ENCODE measurements around the gene MIEF1.
"Not testable (repeated sequence)": the region's sequence is repeated elsewhere in the genome, so short reads cannot be mapped to it uniquely, and the experiment has no call there.

The MIEF1 gene

DNA sequence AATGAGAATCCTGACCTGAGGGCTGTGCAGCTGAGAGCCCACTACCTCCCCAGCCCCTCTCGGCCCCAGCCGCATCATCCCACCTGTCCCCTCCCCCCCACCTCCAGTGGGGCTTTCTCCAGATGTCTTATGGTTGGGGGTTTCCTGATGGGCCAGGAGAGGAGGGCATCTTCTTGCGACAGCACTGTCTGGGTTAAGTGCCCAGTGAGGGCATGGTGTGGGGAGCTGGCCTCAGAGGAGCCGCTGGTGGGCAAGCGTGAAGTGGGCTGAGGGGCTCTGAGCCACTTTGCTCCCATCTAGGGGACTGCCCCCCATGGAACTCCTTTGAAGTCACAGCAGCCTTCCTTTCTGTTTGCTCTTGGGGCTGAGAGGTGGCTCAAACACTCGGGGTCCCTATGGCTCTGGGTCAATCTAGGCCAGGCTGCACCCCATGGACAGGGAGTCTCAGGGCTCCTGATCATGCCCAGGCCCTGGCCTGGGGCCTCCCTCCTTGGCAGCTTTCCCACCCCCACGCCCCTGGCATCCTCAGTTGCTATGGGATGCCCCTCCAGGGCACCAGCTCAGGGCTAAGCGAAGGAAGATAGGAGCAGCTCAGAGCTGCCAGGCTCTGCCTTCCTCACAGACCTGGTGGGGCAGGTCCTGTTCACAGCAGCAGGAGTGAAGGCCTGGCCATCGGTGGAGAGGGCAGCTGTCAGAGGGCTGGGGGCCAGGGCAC is 11.0 kb upstream of the MIEF1 start:
- no peak for DNase-seq

DNA sequence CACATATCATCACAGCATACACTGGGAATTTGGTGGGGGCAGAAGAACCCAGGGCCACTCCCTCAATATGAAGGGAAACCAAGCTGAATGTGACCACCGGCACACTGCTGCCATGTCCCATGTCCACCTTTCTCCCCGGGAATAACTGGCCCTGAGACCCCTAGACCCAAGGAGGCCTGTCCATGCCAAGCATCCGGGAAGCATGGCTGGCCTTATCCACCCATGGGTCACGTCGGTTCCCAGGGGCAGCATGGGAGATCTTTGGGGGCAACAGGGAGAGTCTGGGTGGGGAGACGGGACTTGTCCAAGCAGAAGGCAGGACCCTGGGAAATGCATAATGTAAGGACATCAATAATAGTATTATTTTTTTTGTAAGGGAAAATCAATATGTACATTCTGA is 10.4 kb upstream of the MIEF1 start:
- DNase-seq = no peak

DNA sequence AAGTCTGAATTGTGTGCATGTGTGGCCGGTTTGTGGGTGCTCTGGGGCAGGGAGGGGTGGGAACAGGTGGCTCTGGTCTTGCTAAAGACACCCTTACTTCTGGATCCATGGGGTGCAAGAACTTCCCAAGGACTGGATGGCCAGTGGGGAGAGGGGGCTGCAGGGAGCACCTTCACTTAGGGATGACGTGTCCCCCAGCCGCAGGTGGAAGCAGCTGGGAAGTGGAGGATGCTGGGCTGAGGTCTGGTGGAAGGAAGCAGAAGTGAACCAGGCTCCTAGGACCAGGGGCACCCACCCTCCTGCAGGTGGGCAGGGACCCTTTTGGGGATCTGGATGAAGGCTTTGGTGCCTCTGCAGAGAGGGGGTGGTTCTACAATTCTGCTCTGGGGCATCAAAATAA is 9.9 kb upstream of the MIEF1 start:
- DNase-seq = no peak

DNA sequence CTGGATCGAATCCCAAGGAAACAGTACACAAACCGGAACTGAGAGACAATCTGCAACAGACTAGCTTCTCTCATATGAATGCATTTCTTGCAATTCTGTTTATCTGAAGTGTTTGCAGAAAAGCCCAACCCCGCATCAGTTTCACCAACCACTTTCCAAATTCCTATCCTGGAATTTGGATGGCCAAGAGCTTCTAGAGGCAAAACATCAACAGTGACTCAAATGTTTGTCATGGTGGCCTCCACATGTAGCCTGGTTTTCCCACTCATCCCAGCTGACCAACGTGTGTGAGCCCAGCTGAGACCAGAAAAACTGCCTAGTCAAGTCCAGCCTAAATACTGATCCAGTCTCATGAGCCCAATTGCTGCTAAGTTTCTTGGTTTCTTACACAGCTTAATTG is 8.3 kb upstream of the MIEF1 start:
- no peak for DNase-seq

DNA sequence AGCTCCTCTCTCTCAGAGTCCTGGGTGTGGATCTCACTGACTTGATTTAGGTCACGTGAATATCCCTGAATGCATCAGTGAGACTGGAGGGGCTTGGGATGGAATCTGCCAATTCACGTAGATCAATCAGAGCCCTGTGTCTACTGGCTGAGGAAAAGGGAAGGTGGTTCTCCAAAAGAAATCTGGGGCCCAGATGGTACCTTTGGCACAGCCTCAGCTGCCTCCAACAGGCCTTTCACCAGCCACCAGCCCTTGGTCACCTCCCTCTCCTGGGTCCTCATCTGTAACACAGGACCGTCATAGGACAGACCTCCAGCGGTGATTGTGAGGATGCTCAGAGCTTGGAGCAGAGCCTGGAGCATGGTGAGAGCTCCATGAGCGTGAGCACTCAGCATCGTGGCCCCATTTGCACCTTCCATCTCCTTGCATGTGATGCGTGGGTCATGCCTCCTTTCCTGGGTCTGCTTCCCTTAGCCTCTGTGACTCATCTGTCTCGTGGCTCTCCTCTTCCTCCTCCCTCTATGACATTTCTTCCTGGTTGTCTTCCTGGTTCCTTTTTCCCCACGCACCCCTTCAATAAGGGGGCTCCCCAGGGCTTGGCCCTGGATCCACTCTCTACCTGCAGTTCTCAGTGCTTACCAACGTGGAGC is 7.5 kb upstream of the MIEF1 start:
- DNase-seq = no peak

DNA sequence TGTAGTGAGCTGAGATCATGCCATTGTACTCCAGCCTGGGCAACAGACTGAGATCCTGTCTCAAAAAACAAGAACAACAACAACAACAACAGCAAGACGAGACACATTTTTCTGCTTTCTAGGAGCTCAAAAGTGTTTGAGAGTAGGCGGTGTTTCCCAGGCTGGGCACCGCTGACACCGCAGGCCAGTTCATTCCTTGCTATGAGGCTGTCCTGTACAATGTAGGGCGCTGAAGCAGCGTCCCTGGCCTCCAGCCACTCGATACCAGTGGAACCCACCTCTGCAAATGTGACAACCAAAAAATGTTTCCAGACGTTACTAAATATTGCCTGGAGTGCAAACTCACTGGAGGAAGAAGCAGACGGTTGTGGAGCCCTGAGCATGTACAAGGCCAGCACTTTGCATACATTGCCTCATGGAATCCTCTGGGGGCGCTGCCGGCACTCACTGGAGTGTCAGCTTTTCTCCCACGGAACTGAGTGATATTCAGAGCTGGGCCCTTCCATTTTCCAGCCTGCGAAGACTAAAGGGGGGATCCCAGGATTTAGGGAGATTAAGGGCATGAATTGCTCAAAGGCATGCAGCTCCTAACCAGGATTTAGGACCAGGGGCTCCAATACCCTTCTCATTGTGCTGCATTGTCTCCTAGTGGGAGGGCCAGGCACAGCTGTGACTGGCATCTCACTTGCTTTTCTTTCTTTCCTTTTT is 5.8 kb upstream of the MIEF1 start:
- DNase-seq = peak; percentile 88

DNA sequence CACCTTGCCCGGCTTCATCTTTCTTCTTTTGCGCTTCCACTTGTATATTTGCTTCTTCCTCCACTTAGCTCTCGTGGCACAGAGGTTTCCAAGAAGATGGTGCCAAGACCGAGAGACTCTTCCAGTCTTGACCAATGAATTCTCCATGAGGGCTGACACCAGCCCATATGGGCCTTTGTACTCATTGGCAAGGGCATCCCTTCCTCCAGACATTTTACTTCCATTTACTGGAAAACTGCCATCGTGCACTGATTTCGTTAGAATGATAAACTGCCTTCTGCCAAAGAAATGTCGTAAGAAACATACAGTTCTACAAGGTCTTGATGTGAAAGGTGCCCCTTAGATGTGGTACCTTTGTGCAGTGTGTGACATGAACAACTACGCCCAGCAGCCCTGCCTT is 4.7 kb upstream of the MIEF1 start:
- DNase-seq = no peak

DNA sequence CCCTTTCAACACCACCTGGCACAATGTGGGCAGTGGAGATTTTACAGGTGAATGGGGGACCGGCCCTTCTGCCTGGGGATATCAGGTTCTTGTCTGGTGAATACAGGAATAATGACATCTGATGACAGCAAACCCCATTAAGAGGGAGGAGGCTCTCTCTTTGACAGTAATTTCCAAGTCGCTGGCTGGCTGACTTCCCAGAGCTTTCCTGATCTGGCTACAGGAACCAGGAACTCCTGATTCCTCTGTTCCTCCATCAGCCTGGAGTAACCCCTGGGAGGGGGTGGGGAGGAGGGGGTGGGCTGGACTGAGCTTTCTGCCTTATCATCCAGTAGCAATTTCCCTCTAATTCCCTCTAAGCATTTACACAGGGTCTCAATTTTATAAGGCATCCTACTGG is 3.7 kb upstream of the MIEF1 start:
- DNase-seq = no peak

DNA sequence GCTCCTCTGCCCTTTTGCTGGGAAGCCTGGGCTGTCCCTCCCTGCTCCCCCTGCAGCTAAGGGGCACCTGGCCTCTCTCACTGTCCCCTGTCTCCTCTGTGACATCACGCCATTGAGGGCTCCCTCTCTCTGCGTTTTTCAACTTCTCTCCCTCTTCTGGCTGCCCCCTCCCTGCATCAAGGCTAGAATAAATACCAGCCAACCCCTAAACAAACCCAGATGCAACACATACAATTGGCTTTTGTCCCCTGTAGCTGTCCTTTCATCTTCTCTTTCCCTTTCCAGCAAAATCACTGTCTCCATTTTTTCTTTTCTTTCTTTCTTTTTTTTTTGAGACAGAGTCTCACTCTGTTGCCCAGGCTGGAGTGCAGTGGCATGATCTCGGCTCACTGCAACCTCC is 3.3 kb upstream of the MIEF1 start:
- no peak for DNase-seq

DNA sequence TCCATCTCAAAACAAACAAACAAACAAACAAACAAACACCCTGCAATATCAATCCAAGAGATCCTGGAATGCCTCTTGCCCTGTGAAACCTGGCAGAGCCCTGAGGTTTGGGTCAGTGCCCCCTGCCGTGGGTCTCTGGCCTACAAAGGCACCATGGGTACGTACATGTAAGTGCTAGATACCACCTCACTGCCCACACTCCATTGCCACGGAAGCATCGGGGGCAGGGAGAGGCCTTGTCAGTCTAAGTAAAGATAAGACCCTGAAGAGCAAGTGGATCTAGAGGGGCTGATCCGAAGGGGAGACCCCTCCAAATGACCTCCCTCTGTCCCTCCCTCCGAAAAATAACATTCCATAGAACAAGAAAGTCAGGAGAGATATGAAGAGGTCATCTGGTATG is 2.0 kb upstream of the MIEF1 start:
- DNase-seq = no peak

DNA sequence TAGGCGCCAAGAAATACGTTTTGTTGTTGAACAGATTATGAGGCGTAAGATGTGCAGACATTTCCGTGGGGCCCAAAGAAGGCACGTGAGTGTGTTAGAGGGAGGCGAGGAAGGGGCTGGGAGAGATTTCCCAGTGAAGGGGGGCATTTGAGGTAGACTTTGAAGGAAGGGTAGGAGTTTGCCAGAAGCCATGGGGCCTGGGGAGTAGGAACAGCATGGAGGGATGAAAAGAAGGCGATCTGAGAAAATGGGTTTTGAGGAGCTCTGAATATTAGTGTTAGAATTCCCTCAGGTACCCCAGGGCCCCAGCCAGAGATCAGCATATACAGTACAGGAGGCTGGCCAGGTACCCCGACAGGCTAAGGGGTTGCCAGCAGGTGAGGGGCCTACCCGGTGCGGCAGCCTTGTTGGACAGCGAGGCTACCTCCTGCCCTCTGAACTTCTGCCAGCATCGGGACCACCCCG is 414 bp upstream of the MIEF1 start:
- DNase-seq = peak; percentile 36

DNA sequence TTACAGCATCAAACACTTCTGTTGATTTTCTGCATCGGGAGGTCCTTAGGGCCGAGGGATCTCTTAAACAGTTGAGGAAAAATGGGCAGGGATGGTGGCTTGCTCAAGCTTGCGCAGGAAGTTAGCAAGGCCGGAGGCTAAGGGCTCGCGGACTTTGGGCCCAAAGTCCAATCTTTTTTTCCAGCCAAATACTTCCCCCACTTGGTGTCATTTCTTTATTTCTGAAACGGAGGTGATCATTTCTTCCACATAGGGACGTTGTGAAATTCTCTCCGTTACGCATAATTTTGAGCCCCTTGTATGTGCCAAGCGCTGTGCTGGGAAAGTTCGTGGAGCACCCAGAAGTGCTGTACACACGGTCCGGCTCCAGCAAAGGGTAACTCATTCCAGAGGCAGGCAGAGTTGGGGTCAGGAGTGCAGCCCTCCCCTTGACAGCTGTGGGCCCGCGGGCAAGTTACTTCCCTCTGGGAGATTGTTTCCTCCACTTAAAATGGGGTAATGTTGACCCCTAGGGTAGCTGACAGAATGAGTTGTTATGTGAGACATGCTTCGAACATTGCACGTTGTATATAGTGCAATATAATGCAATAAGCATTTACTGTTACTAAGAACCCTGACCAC is 809 bp downstream of the MIEF1 start:
- DNase-seq = no peak

DNA sequence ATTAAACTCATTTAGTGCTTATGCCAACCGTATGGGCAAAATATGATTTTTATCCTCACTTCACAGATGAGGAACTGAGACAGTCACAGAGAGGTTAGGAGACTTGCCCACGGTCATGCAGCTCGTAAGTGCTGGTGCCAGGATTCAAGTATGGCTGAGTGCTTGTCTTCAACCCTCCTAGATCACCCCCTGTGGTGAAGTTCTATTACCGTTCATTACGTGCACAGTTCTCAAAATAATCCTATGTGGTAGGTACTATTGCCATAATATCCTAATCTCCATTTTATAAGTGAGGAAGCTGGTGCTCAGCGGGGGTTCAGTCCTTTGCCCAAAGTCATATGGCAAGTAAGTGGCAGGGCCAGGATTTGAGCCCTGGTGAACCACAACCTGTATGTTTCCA is 1.5 kb downstream of the MIEF1 start:
- no peak for DNase-seq

DNA sequence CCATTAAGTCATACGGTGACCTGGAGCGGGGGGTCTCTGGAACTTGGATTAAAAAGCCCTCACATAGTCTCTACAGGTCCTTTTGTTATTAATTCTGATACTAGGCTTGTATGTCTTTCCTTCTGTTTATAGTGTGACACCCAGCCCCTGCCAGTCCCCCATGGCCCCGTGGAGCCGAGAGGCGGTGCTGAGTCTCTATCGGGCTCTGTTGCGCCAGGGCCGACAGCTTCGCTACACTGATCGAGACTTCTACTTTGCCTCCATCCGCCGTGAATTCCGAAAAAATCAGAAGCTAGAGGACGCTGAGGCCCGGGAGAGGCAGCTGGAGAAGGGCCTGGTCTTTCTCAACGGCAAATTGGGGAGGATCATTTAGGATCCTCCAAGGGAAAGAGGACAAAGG is 2.0 kb downstream of the MIEF1 start:
- DNase-seq = no peak

DNA sequence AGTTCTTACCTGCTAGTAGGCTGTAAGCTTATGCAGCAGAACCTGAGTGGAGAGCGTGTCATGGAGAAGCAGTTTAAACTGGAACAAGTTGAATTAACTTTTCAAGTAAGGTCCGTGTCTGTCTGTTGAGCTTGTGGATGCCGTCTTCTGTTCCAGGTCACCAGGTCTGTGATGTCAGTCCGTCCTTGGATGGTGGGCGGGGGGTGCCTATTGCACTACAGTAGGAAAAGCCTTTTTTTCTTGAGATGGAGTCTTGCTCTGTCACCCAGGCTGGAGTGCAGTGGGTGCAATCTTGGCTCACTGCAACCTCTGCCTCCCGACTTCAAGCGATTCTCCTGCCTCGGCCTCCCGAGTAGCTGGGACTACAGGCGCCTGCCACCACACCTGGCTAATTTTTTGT is 4.9 kb downstream of the MIEF1 start:
- not testable (repeated sequence) for DNase-seq

DNA sequence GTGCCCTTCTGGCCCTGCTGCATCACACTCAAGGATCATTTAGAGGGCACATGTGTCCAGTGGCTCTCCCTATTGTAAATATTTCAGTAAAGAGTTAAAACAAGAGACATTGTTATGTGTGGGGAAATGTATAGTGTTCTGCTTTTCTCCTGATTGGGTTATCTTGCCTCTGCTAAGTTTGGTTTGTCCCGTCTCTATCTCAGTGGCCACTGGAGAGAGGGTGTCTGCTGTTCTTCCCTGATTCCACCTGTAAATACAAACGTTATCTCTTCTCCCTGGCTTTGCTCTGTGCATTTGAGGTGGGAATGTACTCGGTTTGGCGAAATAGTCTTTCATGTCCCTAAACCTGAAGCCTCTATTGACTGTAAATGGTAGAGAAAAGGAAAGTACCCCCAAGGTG is 6.3 kb downstream of the MIEF1 start:
- DNase-seq = no peak

DNA sequence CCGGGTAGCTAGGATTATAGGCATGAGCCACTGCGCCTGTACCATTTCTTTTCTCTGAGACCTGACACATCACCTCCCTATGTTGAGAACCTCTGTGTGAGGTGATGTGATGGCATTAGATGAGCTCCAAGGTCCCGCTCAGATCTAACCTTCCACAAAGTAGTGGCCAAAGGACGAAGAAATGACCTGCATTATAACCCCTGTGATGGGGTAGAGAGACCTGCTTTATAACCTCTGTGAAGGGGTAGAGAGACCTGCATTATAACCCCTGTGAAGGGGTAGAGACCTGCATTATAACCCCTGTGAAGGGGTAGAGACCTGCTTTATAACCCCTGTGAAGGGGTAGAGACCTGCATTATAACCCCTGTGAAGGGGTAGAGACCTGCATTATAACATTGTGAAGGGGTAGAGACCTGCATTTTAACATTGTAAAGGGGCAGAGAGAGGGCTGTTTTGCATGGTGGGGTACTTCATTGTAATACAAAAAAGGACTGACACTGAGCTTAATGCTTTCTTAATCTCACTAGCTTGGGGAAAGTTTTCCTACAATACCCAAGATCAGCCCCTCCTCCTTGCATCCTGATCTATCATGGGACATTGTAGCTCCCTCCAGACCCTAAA is 8.5 kb downstream of the MIEF1 start:
- DNase-seq = no peak

DNA sequence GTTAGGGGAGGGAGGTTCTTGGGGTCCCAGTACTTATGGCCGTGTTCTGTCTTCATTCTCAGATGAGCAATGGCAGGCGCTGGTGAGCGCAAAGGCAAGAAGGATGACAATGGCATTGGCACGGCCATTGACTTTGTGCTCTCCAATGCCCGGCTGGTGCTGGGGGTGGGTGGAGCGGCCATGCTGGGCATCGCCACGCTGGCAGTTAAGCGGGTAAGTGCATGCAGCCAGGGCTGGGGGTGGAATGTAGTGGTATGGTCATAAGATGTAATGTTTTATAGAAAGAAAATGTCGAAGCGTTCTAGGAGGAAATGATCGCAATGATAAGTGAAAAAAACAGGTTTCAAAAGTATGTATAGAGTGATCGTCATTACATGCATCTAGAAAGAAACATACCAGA is 9.1 kb downstream of the MIEF1 start:
- no peak for DNase-seq

DNA sequence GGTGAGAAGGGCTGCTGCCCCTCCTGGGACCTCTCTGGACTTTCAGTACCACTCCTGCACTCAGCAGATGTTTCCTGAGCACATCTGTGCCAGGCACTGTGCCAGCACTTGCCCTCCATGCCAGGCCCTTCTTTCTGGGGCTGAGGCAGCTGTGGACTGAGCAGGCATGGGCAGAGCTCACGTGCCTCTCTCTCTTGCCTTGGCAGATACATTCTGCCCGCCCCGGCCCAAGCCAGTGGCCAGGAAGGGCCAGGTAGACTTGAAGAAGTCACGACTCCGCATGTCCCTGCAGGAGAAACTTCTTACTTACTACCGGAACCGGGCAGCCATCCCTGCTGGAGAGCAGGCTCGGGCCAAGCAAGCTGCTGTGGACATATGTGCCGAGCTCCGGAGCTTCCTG is 9.9 kb downstream of the MIEF1 start:
- DNase-seq = no peak

DNA sequence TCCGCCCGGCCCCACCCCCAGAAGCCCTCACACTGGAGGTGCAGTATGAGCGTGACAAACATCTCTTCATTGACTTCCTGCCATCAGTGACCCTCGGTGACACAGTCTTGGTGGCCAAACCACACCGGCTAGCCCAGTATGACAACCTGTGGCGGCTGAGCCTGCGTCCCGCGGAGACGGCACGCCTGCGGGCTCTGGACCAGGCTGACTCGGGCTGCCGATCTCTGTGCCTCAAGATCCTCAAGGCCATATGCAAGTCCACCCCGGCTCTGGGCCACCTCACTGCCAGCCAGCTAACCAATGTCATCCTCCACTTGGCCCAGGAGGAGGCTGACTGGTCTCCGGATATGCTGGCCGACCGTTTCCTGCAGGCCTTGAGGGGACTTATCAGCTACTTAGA is 11.7 kb downstream of the MIEF1 start:
- no peak for DNase-seq

DNA sequence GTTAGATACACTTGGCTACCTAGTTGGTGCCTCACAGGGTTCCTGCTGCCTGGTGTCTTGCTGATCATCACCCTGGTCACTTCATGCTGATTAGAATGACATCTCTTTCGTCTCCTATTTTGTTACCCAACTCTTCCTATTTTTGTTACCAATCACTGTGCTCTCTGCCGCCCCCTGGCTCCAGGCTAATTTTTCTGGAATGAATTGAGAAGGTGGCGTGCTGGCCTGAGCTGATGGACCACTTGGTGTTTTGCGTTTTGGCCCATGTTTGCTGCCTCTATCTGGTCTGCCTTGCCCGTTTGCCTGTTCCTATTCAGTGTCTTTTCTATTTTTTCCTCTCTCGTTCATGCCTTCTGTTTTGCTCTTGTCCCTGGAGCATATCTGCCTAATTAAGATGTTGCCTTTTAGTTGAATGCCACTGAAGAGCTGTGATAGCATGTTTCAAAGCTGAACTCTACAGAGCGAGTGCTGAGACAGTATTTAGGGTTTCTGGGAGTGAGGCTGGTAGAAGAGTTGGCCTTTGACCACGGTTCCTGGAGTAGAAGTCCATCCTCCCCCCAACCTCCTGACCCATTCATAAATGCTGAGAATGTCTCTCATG is 12.4 kb downstream of the MIEF1 start:
- DNase-seq = peak; percentile 35

DNA sequence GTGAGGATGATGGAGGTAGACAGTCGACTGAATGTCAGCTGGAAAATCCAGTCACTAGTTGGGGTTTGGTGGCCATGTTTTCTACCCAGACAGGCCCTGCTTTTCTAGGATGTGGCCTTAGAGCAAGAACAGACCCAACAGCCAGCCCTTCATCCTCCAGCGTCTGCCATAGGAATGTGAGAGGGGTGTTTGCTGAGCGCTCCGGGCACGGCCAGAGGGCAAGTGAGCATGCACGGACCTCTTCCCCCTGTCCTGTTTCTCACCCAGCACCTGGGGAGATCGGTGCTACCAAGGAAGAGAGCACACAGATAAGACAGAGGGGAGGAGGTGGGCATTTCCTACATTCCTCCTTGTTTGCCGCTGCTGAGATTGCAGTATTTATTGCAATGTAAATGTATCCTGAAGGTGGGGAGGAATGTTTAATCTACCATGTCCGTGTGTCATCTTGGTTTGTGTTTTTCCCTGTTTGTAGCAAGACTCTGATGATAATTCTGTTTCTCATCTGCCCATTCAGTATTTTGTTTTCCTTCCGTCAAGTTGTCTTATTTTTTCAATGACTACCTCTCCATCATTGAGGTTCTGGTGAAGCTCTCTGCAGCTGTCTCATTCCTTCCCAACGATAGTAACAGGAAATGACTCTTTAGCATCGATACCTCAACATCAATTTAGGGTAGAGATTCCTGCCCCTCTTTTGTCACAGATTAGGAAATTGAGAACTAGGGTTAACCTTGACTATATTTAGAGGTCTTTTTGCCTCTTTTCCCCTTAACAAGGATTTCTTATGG is 13.4 kb downstream of the MIEF1 start:
- DNase-seq = no peak

Measured in NCI-H1694 treated with DMSO at 0.1 percent for 48 hours (cell line).